GM20000 (cell line): ENCODE data around the gene PLEKHJ1.

Source experiments
- DNase-seq: peaks from one replicate; pipeline ENCODE4 v3.0.0; 2012; ENCODE audit warnings: low spot score
- TF ChIP-seq, protein P1 (sequence below): IDR thresholded peaks from 2 replicates; pipeline ENCODE4 v1.5.1; 2012; ENCODE audit warnings: mild to moderate bottlenecking, control low read depth; ENCODE audit errors: extremely low read depth, missing control alignments

The PLEKHJ1 gene

DNA sequence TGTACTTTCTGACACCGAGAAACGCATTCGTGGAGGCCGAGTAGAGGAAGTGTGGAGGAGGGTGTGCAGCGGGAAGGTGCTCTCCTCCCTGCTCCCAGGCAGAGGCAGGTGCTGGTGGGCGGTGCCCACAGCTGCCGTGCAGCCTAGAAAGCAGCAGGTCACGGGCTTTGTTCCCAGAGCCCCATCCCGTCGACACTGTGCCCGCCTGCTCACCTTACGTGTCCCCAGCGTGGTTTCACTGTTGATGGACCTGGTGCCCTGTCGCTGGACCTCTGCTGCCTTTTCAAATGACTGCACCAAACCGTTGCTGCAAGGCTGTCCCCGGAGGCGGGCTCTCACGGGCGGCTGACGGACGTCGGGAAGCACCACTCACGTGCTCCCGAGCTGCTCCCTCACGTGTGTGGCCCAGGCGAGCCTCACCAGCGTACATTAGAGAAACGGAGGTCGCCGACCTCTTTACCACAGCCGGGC, 20.8 kb downstream of the PLEKHJ1 start:
- DNase-seq, result no peak
- TF ChIP-seq, protein P1, sequence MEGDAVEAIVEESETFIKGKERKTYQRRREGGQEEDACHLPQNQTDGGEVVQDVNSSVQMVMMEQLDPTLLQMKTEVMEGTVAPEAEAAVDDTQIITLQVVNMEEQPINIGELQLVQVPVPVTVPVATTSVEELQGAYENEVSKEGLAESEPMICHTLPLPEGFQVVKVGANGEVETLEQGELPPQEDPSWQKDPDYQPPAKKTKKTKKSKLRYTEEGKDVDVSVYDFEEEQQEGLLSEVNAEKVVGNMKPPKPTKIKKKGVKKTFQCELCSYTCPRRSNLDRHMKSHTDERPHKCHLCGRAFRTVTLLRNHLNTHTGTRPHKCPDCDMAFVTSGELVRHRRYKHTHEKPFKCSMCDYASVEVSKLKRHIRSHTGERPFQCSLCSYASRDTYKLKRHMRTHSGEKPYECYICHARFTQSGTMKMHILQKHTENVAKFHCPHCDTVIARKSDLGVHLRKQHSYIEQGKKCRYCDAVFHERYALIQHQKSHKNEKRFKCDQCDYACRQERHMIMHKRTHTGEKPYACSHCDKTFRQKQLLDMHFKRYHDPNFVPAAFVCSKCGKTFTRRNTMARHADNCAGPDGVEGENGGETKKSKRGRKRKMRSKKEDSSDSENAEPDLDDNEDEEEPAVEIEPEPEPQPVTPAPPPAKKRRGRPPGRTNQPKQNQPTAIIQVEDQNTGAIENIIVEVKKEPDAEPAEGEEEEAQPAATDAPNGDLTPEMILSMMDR, result no peak

DNA sequence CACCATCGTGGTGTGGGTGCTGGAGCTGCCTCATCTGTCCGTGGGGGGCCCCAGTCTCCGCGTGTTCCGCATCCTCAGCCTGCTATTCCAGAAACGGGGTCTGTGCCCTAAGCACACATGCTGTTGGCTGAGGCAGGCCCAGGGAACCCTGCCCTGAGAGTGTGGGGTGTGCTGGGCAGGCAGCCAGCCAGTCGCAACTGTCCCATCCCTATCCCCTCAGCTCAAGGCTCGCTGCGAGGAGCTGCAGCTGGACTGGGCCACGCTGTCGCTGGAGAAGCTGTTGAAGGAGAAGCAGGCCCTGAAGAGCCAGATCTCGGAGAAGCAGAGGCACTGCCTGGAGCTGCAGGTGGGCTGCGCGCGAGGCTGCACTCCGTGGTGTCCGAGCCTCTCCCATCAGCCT, 21.9 kb downstream of the PLEKHJ1 start:
- TF ChIP-seq, protein P1, result no peak
- DNase-seq, result no peak

DNA sequence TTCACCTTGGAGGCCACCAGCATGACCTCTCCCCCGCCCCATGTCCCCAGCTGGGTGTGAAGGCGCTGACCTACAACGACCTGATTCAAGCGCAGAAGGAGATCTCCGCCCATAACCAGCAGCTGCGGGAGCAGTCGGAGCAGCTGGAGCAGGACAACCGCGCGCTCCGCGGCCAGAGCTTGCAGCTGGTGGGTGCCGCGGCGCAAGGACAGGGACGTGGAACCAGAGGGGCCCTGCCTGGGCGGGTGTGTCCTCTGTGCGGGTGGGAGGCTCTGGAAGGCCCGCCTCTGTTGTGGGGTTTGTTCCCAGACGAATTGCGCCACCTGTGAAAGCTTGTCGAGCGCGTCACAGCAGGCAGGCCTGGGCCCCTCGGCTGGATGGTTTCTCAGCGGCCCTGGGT, 22.3 kb downstream of the PLEKHJ1 start:
- DNase-seq, result no peak

DNA sequence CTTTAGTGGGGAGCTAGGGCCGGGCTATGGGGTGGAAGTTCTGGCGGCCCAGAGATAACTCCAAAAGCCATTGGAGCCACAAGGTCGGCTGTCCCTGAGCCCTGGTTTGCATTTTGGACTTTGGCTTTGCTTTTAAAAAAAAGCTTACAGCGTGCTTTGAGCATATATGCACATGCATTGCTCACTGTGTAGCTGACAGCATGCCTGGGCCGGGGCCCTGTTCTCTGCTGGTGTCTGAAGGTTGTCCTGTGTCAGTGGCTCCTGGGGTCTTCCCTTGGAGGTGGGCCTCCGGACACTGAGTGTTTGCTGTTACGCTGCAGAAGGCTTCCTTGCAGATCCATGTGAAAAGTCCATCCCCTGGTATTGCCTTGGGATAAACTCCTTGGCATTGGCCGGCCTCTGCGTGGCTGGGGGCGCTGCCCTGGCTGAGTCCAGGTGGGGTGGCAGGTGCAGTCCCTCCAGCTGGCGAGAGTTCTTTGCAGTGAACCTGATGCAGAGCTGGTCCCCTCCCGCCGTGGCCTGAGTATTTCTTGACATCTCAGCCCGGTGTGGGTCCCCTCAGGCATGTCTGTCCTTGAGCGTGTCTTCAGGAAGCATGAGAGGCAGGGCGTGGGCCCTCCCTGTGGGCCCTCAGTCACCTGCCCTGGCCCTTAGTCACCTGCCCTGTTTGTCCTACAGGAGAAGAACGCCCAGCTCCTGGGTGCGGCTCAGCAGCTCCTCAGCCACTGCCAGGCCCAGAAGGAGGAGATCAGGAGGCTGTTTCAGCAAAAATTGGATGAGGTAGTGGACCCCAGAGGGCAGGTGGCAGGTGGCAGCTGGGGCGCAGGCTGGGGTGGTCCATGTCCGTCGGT, 23.0 kb downstream of the PLEKHJ1 start:
- no peak for DNase-seq

More for the DNA sequence above, 22.3 kb downstream of the PLEKHJ1 start:
- TF ChIP-seq, protein P1, result no peak

DNA sequence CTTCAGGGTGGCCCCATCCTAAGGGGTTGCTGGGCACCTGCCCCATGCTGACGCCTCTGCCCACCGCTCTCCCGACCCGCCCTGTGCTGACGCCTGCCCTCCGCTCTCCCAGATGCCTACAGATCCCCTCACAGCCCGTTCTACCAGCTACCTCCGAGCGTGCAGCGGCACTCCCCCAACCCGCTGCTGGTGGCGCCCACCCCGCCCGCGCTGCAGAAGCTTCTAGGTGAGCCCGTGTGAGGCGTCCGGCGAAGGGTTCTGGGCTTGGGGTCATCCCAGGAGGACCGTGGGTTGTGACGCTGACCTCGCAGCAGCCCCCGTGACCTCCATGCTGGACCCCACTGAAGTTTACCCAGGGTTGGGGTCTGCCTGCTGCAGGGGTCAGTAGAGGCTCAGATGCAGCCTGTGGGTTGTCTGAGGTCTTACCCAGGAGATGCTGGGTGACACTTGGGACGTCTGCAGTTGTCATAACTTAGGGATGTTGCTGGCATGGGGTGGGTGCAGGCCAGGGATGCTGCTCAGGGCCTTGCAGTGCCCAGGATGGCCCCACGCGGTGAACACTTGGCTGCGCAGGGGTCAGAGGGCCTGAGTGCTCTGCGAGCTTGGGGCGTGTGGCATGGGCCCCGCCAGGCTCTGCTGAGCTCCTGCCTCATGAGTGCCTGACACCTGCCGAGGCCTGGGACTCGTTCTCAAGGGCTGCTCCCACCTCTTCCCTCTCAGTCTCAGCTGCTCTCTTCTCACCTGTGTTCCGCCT, 25.0 kb downstream of the PLEKHJ1 start:
- DNase-seq, result no peak
- TF ChIP-seq, protein P1, result no peak

More for the DNA sequence above, 23.0 kb downstream of the PLEKHJ1 start:
- TF ChIP-seq, protein P1, result no peak

DNA sequence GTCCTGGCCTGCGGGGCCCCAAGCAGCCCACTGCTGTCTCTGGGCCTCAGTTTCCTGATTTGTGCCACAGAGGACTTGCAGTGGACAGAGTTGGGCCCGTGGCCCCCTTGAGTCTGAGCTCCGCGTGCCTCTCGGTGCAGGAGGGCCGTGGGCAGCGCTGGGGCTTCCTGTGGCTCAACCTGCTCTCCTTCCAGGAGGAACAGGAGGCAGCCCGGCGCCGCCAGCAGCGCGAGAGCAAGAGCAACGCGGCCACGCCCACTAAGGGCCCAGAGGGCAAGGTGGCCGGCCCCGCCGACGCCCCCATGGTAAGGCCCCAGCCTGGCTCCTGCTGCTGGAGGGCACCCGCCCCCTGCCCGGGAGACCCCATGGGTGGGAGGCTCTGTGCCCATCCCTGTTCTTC, 25.9 kb downstream of the PLEKHJ1 start:
- DNase-seq, result no peak
- TF ChIP-seq, protein P1, result no peak

DNA sequence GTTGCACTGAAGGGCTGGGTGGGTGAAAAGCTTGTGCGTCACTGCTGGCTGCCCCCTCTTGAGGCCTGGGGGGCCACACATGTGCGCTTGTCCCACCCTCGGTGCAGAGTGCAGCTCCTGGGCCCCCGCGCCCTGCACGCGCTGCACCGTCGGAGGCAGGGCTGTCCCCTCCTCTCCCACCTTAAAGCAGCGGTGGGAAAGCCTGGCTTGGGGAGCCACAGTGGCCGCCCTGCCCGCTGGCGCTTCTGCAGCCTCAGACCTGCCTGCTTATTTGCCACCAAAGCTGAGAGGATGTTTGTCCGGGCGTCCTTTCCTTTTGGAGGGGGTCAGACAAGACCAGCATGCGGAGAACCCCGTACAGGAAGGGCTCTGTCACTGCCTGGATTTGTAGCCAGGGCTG, 26.7 kb downstream of the PLEKHJ1 start:
- TF ChIP-seq, protein P1, result no peak
- DNase-seq, result no peak
